ENCODE data around the gene FCGR3B. TPM values are rescaled to one million over a fixed set of nuclear protein-coding genes. Genes with fewer than 3 reads are reported as not detected.
A peak's percentile ranks its signal among the peaks of the same experiment; 100 is the strongest.
"Not testable (repeated sequence)": the region's sequence is repeated elsewhere in the genome, so short reads cannot be mapped to it uniquely, and the experiment has no call there.

The FCGR3B gene
- total and polyA plus RNA-seq, 8 donors: 0.50 to 2.4 (median 1.2) TPM; not detected in 3

GRCh38 chr1:161663569-161663968 lies 32.6 kb upstream of the FCGR3B start:
- H3K9me3 ChIP-seq; H3K4me3 ChIP-seq; DNase-seq; intact Hi-C loops (cut with DNase I; ENCODE audit: low total_unique reads); H3K27me3 ChIP-seq; H3K27ac ChIP-seq; H3K4me1 ChIP-seq; H3K36me3 ChIP-seq: not testable (repeated sequence)
- no CpG with 5 or more reads among the region's 1 CpG for WGBS, 5 donors

GRCh38 chr1:161662684-161663339 lies 31.8 kb upstream of the FCGR3B start, which contains the start of gene FCGR2B:
Gene FCGR2B (plus strand): TSS chr1:161663143. CDS start chr1:161663242, 99 bp downstream.
- H3K4me3 ChIP-seq; H3K4me1 ChIP-seq; intact Hi-C loops (cut with DNase I; ENCODE audit: low total_unique reads); DNase-seq; H3K27ac ChIP-seq; H3K36me3 ChIP-seq; H3K9me3 ChIP-seq; H3K27me3 ChIP-seq: not testable (repeated sequence)
- WGBS, 5 donors: no CpG with 5 or more reads among the region's 4 CpGs

GRCh38 chr1:161661660-161662311 lies 30.8 kb upstream of the FCGR3B start:
- 75 to 83% (median 79%) methylated on average over 3 of the region's 9 CpGs; no CpG with 5 or more reads in 2 of the 5 donors for WGBS, 5 donors
- H3K4me1 ChIP-seq; H3K4me3 ChIP-seq; intact Hi-C loops (cut with DNase I; ENCODE audit: low total_unique reads); H3K36me3 ChIP-seq; H3K27ac ChIP-seq; DNase-seq; H3K27me3 ChIP-seq; H3K9me3 ChIP-seq: not testable (repeated sequence)

GRCh38 chr1:161658524-161658923 lies 27.5 kb upstream of the FCGR3B start:
- H3K4me3 ChIP-seq; H3K27me3 ChIP-seq; H3K4me1 ChIP-seq; DNase-seq; intact Hi-C loops (cut with DNase I; ENCODE audit: low total_unique reads); H3K9me3 ChIP-seq; H3K27ac ChIP-seq; H3K36me3 ChIP-seq: not testable (repeated sequence)

- H3K27ac ChIP-seq; H3K9me3 ChIP-seq; H3K4me1 ChIP-seq; H3K27me3 ChIP-seq; DNase-seq; intact Hi-C loops (cut with DNase I; ENCODE audit: low total_unique reads); H3K36me3 ChIP-seq; H3K4me3 ChIP-seq: not testable (repeated sequence)
- 55 to 73% (median 66%) methylated on average over 2 to 6 of the region's 6 CpGs for WGBS, 5 donors
These were observed 23.0 kb upstream of the FCGR3B start for GRCh38 chr1:161653971-161654370.

GRCh38 chr1:161653541-161653940 lies 22.6 kb upstream of the FCGR3B start:
- WGBS, 5 donors: 38 to 78% (median 61%) methylated on average over 2 of the region's 7 CpGs
- H3K27me3 ChIP-seq; DNase-seq; H3K4me3 ChIP-seq; H3K4me1 ChIP-seq; H3K9me3 ChIP-seq; intact Hi-C loops (cut with DNase I; ENCODE audit: low total_unique reads); H3K27ac ChIP-seq; H3K36me3 ChIP-seq: not testable (repeated sequence)

- H3K36me3 ChIP-seq, H3K4me1 ChIP-seq, H3K27ac ChIP-seq, H3K9me3 ChIP-seq, H3K27me3 ChIP-seq, H3K4me3 ChIP-seq: not testable (repeated sequence)
- intact Hi-C loops (cut with DNase I; ENCODE audit: low total_unique reads): loop anchor here (10.0 kb wide), 1 partner anchor 97 kb away; the partner anchor contains the start of gene DUSP12
- DNase-seq: peak in 1 of 2 donors; percentile 61
- WGBS, 5 donors: 48 to 60% (median 53%) methylated on average over 8 to 11 of the region's 13 CpGs
- peak in 2 of 7 experiments; percentile 35 to 40 for TF ChIP-seq CTCF (IDR thresholded peaks at IDR 0.05)
These were observed 16.8 kb upstream of the FCGR3B start for GRCh38 chr1:161647507-161648360.

- H3K27ac ChIP-seq: peak overlapping the region in 1 of 5 donors; percentile 57
- intact Hi-C loops (cut with DNase I; ENCODE audit: low total_unique reads): loop anchor here (10.0 kb wide), 1 partner anchor 100 kb away; the partner anchor contains the start of gene DUSP12
- H3K27me3 ChIP-seq, H3K36me3 ChIP-seq, H3K4me1 ChIP-seq, H3K9me3 ChIP-seq, H3K4me3 ChIP-seq, DNase-seq: not testable (repeated sequence)
- WGBS, 5 donors: 33 to 62% (median 58%) methylated on average over 1 of the region's 1 CpG
These were observed 13.9 kb upstream of the FCGR3B start for GRCh38 chr1:161644855-161645254.

- not testable (repeated sequence) for H3K36me3 ChIP-seq, DNase-seq, H3K9me3 ChIP-seq, H3K27me3 ChIP-seq, H3K4me1 ChIP-seq, H3K4me3 ChIP-seq
- intact Hi-C loops (cut with DNase I; ENCODE audit: low total_unique reads): loop anchor here (10.0 kb wide), 1 partner anchor 101 kb away; the partner anchor contains the start of gene DUSP12
- peak overlapping the region in 2 of 5 donors; percentile 48 to 57 for H3K27ac ChIP-seq
- WGBS, 5 donors: 69 to 88% (median 78%) methylated on average over 1 to 5 of the region's 5 CpGs
These were observed 12.7 kb upstream of the FCGR3B start for GRCh38 chr1:161643481-161644208.

GRCh38 chr1:161642697-161643096 lies 11.7 kb upstream of the FCGR3B start:
- not testable (repeated sequence) for H3K4me3 ChIP-seq, H3K27me3 ChIP-seq, H3K36me3 ChIP-seq, H3K4me1 ChIP-seq, H3K9me3 ChIP-seq
- peak overlapping the region in 2 of 5 donors; percentile 4 to 20 for H3K27ac ChIP-seq
- WGBS, 5 donors: 70 to 100% (median 86%) methylated on average over 1 of the region's 1 CpG; no CpG with 5 or more reads in 2 of the 5 donors
- peak in 1 of 2 donors; percentile 22 for DNase-seq
- intact Hi-C loops (cut with DNase I; ENCODE audit: low total_unique reads): loop anchor here (10.0 kb wide), 1 partner anchor 102 kb away; the partner anchor contains the start of gene DUSP12

Measured in stomach (tissue), 9 donors.